GM18498 (cell line): ENCODE data around the gene MCF2.
A peak's percentile ranks its signal among the peaks of the same experiment; 100 is the strongest.
"Not testable (repeated sequence)": the region's sequence is repeated elsewhere in the genome, so short reads cannot be mapped to it uniquely, and the experiment has no call there.

ENCODE experiments used
- ATAC-seq: cut with Tn5 transposase; IDR thresholded peaks from one replicate; pipeline ENCODE4 v1.9.1; 2021; ENCODE audit warnings: mild to moderate bottlenecking, moderate library complexity; ENCODE audit not compliant: unreplicated experiment

The MCF2 gene, protein sequence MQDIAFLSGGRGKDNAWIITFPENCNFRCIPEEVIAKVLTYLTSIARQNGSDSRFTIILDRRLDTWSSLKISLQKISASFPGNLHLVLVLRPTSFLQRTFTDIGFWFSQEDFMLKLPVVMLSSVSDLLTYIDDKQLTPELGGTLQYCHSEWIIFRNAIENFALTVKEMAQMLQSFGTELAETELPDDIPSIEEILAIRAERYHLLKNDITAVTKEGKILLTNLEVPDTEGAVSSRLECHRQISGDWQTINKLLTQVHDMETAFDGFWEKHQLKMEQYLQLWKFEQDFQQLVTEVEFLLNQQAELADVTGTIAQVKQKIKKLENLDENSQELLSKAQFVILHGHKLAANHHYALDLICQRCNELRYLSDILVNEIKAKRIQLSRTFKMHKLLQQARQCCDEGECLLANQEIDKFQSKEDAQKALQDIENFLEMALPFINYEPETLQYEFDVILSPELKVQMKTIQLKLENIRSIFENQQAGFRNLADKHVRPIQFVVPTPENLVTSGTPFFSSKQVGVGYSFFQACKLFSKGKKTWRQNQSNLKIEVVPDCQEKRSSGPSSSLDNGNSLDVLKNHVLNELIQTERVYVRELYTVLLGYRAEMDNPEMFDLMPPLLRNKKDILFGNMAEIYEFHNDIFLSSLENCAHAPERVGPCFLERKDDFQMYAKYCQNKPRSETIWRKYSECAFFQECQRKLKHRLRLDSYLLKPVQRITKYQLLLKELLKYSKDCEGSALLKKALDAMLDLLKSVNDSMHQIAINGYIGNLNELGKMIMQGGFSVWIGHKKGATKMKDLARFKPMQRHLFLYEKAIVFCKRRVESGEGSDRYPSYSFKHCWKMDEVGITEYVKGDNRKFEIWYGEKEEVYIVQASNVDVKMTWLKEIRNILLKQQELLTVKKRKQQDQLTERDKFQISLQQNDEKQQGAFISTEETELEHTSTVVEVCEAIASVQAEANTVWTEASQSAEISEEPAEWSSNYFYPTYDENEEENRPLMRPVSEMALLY

DNA sequence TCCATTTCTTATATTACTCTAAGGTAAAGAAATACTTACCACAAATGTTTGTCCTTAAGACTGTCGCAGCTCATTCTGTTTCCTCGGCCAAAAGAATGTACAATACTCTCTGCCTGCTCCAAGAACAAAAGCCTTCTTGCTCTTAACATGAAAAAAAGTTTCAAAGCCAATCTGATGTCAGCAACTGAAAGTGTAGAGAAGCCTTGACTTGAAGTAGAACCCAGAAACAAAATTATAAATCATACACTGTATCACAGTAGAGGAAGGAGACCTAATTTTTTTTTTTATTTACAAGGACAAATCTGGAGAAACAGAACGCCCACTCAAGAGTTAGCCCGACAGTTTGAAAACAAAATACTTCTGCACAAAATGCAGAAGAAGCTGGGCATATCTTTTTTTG, at the start of gene MCF2:
MCF2 (minus strand) TSS at position 101 of the 400 bp plus-strand sequence. CDS start 56,423 bp downstream, outside the sequence.
- ATAC-seq, result no peak

DNA sequence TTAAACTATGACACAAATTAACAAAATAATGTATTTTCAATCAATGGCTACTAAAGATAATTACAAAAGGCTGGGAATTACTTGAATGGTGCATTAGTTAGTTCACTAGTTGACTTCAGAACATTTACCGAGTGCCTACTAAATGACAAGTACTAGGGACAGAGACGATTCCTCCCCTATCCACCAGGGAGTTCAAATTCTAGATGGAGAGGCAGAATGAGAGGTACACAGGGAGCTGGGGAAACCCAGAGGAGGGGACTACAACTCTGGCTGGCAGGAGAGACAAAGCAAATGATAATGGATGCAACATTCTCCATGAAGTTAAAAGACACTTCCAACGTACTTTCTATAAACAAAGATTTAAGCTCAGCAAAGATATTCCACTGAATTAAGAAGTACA, 43.1 kb upstream of the MCF2 start:
- ATAC-seq, result no peak

- ATAC-seq, result no peak
Observed at GRCh38 chrX:139750390-139750789, 42.4 kb upstream of the MCF2 start.

GRCh38 chrX:139739138-139739537, 31.2 kb upstream of the MCF2 start:
- ATAC-seq, result peak; percentile 100

DNA sequence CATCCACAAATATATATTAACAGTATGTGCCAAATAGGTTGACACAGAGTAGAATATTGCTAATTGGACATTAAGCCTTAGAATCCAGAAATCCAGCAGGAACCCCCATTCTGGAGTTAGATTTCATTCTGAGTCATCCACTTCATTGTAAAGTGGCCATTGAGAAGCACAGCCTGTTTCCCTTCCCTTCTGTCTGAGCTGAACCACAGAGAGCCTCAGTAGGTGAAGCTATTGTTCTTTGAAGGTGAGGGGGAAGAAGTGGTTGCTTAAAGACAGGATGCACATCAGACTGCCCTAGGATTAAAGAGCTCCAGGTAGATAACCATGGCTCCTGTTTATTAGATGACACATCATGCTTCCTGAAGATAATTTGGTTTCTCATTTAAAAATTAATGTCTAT, 30.6 kb upstream of the MCF2 start:
- ATAC-seq, result no peak

DNA sequence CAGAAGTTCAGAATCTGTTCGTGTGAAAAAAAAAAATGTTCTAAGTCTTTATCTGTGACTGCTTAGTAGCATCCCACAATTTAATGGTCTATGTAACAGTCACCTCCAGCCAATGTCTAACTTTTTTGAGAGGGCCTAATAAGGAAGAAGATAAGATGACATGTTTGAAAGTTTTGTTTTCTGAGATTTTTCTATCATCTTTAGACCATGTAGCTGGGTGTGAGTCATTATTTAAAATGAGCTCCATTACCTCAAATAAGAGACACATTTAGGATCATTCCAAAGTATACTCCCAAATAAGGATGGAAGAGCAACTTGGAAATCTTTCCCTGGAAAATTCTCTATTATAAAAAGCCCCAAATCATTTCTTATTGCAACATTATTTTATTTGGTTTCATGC, 28.2 kb upstream of the MCF2 start:
- ATAC-seq, result no peak

GRCh38 chrX:139734996-139735395, 27.0 kb upstream of the MCF2 start:
- ATAC-seq, result no peak

- ATAC-seq, result peak; percentile 96
Observed at GRCh38 chrX:139725720-139726119, 17.8 kb upstream of the MCF2 start.

- no peak for ATAC-seq
Observed at GRCh38 chrX:139724626-139725025, 16.7 kb upstream of the MCF2 start.

DNA sequence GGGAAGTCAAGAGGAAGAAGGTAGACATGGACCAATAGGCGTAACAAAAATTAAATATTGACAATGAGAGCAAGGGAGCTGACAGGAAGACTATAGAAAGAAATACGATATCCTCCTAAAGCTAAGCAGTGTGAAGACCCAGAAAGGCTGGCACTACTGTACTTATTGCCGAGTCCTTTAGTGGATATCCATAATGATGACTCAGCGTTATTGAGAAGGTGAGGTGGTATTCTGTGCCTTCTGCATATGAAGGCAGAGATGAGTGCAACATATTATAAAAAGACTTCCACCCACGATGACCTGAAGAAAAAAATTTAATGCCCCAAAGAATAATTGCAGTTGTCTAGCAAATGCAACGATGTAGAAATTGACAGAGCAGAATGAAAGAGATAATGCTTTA, 13.0 kb upstream of the MCF2 start:
- no peak for ATAC-seq

DNA sequence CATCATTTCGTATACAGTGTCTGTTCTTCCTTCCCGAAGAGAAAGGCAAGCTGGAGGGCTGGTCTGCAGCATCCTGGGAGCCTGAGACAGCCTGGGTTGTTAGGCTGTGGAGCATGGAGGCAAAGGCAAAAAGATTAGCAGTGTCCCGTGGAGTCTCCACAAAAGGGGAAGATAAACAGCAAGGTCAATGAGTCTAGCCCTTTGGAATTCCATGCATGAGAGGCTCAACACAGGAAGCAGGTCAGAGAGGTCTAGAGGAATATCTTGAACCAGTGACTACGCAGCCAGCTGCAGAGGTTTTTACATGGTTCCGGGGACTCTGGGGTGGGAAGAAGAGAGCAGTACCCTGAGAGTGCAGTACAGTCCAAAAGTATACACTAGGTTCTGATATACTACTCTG, 12.2 kb upstream of the MCF2 start:
- ATAC-seq, result no peak

- no peak for ATAC-seq
Observed at GRCh38 chrX:139702658-139703057, 5.3 kb downstream of the MCF2 start.

- peak; percentile 16 for ATAC-seq
Observed at GRCh38 chrX:139692908-139693307, 15.1 kb downstream of the MCF2 start.

DNA sequence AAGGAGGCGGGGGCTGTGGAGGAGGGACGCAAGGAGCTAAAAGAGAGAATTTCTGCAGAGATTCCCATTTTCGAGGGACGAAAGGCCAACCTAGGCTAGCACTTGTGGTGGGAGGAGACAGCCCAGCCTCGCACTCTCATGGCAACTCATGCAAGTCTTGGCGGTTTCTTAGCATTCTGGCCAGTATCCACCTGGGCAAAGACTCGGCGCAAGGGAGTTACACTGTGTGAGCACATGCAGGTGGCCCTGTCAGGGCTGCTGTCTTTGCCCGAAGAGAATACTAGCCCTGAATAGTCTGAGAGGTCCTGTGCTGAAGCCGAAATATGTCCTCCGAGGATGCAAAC, 15.5 kb downstream of the MCF2 start:
- ATAC-seq, result peak; percentile 57

- ATAC-seq, result peak; percentile 56
Observed at GRCh38 chrX:139691843-139692505, 16.0 kb downstream of the MCF2 start.

GRCh38 chrX:139691493-139691842, 16.5 kb downstream of the MCF2 start:
- ATAC-seq, result no peak

DNA sequence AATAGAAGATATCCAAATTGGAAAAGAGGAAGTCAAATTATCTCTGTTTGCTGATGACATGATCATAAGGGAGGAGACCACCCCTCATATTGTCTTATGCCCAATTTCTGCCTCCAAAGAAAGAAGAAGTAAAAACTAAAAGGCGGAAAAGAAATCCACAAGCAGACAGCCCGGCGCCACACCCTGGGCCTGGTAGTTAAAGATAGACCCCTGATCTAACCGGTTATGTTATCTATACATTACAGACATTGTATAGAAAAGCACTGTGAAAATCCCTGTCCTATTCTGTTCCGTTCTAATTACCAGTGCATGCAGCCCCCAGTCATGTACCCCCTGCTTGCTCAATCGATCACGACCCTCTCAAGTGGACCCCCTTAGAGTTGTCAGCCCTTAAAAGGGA, 22.8 kb downstream of the MCF2 start:
- ATAC-seq, result not testable (repeated sequence)

- no peak for ATAC-seq
Observed at GRCh38 chrX:139680356-139680755, 27.6 kb downstream of the MCF2 start.

DNA sequence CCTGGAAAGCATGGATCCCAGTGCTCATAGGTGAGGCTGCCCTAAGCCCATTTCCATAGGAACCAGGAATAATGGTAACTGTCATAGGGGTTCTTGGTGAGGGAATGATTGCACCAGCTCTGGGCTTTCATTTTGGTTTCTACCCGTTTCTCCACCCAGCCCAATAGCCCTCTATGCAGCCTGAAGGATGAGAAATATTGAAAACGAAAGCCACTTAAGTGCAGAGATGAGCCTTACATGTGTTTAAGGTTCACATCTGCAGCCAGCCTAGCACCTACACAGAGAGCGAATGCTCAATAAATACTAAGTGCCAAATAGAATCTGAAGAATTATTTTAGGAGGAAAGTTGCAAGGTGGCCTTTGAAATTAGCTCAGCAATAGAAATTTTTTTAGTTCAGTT, 60.4 kb downstream of the MCF2 start:
- ATAC-seq, result peak; percentile 82

DNA sequence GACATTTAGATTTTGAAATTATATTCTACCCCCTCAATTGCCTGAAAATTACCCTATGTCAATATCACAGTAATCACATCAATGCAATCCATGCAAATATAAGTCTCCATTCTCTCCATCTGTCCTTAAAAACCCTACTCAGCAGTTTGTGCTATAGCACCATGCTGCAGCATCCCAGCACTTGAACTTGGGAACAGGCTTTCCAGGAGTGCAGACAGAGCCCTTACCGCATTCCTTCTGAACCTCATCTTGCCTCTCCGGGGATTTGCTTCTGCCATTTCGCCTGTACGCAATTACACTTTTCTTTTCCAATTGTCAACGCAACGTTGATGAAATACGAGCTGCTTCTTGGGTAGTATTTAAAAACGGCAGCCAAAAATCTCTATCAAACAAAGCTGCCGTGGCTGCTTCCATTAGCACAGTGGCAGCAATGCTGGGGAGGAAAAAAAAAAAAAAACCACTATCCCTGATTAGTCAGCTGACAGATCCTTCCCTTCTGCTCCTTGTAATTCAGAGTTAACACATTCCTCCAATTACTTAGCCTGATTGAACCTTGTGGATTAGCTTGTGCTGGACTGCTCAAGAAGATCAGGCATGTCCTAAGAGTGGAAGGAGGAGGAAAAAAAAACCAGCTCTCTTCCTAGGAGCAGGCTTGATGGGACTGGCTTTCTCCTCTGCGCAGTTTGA, 65.6 kb downstream of the MCF2 start:
- ATAC-seq, result no peak

DNA sequence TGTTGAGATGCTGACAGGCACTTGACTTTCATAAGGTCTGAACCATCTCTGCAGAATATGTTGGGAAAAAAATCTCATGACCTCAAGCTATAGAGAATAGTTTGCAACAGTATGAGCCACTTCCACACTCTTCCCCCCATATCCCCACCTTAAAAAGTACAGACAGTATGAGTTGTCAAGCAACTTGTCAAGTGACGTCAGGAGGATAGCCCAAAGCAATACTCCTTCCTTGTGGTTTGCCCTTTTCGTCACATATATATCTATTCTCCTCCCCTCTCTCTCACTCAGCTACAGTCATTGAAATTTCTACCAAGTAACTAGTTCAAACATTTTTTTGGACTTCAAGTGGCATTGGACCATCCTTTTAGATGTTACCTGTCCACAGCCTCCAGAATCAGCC, 67.7 kb downstream of the MCF2 start:
- no peak for ATAC-seq
